Neuronal stem cell (in vitro differentiated cells): ENCODE data around the gene ADD3.

ENCODE experiments used
- DNase-seq: peaks from one replicate; pipeline ENCODE4 v3.0.0-alpha.2; 2013; ENCODE audit warnings: low spot score
- H2AFZ ChIP-seq: one replicate; pipeline ENCODE4 v1.6.1; 2013; ENCODE audit warnings: mild to moderate bottlenecking, low read length, inconsistent platforms
- H2AK5ac ChIP-seq: 2 replicates; pipeline ENCODE4 v1.6.1; 2013; ENCODE audit warnings: low read depth, mild to moderate bottlenecking, inconsistent platforms, low read length, moderate library complexity, mixed read lengths
- H2BK120ac ChIP-seq: 2 replicates; pipeline ENCODE4 v1.6.1; 2013; ENCODE audit warnings: low read depth, mild to moderate bottlenecking, inconsistent platforms, low read length, moderate library complexity, mixed read lengths
- H2BK12ac ChIP-seq: one replicate; pipeline ENCODE4 v1.6.1; 2013; ENCODE audit warnings: low read length, inconsistent platforms
- H2BK15ac ChIP-seq: 2 replicates; pipeline ENCODE4 v1.6.1; 2013; ENCODE audit warnings: mild to moderate bottlenecking, low read length, inconsistent platforms, mixed read lengths
- H2BK5ac ChIP-seq: one replicate; pipeline ENCODE4 v1.6.1; 2013; ENCODE audit warnings: inconsistent platforms, mild to moderate bottlenecking, low read length, moderate library complexity
- H3K14ac ChIP-seq: one replicate; pipeline ENCODE4 v1.6.1; 2013; ENCODE audit warnings: low read length, inconsistent platforms
- H3K18ac ChIP-seq: 2 replicates; pipeline ENCODE4 v1.6.1; 2013; ENCODE audit warnings: low read length, inconsistent platforms
- H3K23ac ChIP-seq: 2 replicates; pipeline ENCODE4 v1.6.1; 2013; ENCODE audit warnings: low read depth, mild to moderate bottlenecking, mixed read lengths, low read length, inconsistent platforms; ENCODE audit not compliant: poor library complexity
- H3K27ac ChIP-seq: replicated peaks from 3 replicates; pipeline ENCODE4 v1.5.1; 2013; ENCODE audit warnings: low read length, inconsistent platforms
- H3K27me3 ChIP-seq, 3 experiments: 2 replicates each; pipeline ENCODE4 v1.6.1; 2013; ENCODE audit warnings: low read length in 3 of 3, mild to moderate bottlenecking in 2 of 3, inconsistent platforms in 1 of 3, low read depth in 1 of 3, mixed read lengths in 1 of 3, moderate library complexity in 1 of 3; ENCODE audit not compliant: control insufficient read depth in 3 of 3, insufficient read depth in 3 of 3
- H3K36me3 ChIP-seq, 2 donors: replicated peaks in 1 of 2; 2 replicates each; pipeline ENCODE4 v1.6.1; 2013; ENCODE audit warnings: low read length in 2 of 2; ENCODE audit not compliant: control insufficient read depth in 2 of 2, insufficient read depth in 2 of 2
- H3K4ac ChIP-seq: 2 replicates; pipeline ENCODE4 v1.6.1; 2013; ENCODE audit warnings: inconsistent platforms, mild to moderate bottlenecking, low read length, moderate library complexity
- H3K4me1 ChIP-seq, 2 donors: 1 replicate in 1 of 2; 2 replicates in 1 of 2; pipeline ENCODE4 v1.6.1; 2013; ENCODE audit warnings: low read length in 2 of 2, low read depth in 1 of 2; ENCODE audit not compliant: control insufficient read depth in 2 of 2, insufficient read depth in 1 of 2
- H3K4me2 ChIP-seq: one replicate; pipeline ENCODE4 v1.6.1; 2013; ENCODE audit warnings: mild to moderate bottlenecking, low read length, inconsistent platforms; ENCODE audit not compliant: insufficient read depth, poor library complexity, severe bottlenecking
- H3K4me3 ChIP-seq, 2 donors: 2 replicates each; pipeline ENCODE4 v1.5.1; 2013; ENCODE audit warnings: low read length in 2 of 2, mild to moderate bottlenecking in 2 of 2, inconsistent platforms in 1 of 2, moderate library complexity in 1 of 2
- H3K79me1 ChIP-seq: one replicate; pipeline ENCODE4 v1.6.1; 2013; ENCODE audit warnings: low read depth, mild to moderate bottlenecking, inconsistent platforms, low read length, moderate library complexity
- H3K9ac ChIP-seq: one replicate; pipeline ENCODE4 v1.6.1; 2013; ENCODE audit warnings: mild to moderate bottlenecking, low read depth, low read length, inconsistent platforms; ENCODE audit not compliant: poor library complexity
- H3K9me3 ChIP-seq, 2 donors: replicated peaks in 1 of 2; 2 replicates each; pipeline versions ENCODE3 to v1.6.1; 2013; ENCODE audit warnings: low read length in 2 of 2, mild to moderate bottlenecking in 2 of 2, inconsistent platforms in 1 of 2, low read depth in 1 of 2, mixed read lengths in 1 of 2, moderate library complexity in 1 of 2; ENCODE audit not compliant: control insufficient read depth in 2 of 2, insufficient read depth in 1 of 2
- H4K8ac ChIP-seq: one replicate; pipeline ENCODE4 v1.6.1; 2013; ENCODE audit warnings: low read depth, mild to moderate bottlenecking, inconsistent platforms, low read length, moderate library complexity
- H4K91ac ChIP-seq: one replicate; pipeline ENCODE4 v1.6.1; 2013; ENCODE audit warnings: low read length, low read depth, mild to moderate bottlenecking, inconsistent platforms; ENCODE audit not compliant: poor library complexity
- WGBS, 2 donors: extraction: QIAGEN DNeasy Blood & Tissue Kit; methylation state at CpG; one replicate each; pipeline ENCODE4 v1.1.7; 2013; ENCODE audit warnings: missing lambda C conversion rate in 2 of 2, mixed read lengths in 1 of 2; ENCODE audit not compliant: insufficient read length in 2 of 2, insufficient replicate concordance in 1 of 2; ENCODE audit errors: extremely low coverage in 2 of 2; 5-methylcytosine and 5-hydroxymethylcytosine counted together

ADD3 gene

DNA sequence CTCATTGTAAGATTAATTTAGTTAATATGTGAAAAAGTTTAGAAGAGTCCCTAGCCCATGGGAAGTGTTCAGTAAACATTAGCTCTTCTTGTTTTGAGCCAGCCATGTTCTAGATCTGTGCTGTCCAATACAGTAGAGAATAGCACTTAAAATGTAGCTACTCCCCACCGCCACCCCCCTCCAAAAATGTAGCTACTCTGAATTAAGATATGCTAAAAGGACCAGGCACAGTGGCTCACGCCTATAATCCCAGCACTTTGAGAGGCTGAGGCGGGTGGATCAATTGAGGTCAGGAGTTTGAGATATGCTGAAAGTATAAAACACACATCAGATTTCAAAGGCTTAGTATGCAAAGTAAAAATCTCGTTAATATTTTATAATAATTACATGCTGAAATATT is 152.3 kb downstream of the ADD3 start:
- H2AK5ac ChIP-seq, result no peak overlapping the region
- H2AFZ ChIP-seq, result no peak overlapping the region
- no peaks in the 10 kb centered on the region for H3K79me1 ChIP-seq
- no peak overlapping the region for H3K18ac ChIP-seq
- DNase-seq, result no peak
- no peak overlapping the region for H2BK120ac ChIP-seq
- no peaks in the 10 kb centered on the region for H3K36me3 ChIP-seq
- H3K9ac ChIP-seq, result no peak overlapping the region
- H4K91ac ChIP-seq, result no peak overlapping the region
- no peak overlapping the region for H2BK5ac ChIP-seq
- H2BK15ac ChIP-seq, result no peak overlapping the region
- H2BK12ac ChIP-seq, result no peak overlapping the region
- H3K4me2 ChIP-seq, result no peak overlapping the region
- no peak overlapping the region for H3K4me3 ChIP-seq
- WGBS, 2 donors, result no CpG with 5 or more reads among the region's 4 CpGs
- H4K8ac ChIP-seq, result no peak overlapping the region
- H3K27ac ChIP-seq, result no peak overlapping the region
- H3K27me3 ChIP-seq, result peaks cover 0 to 30% (median 0%) of the 10 kb centered on the region in 3 experiments
- no peak overlapping the region for H3K14ac ChIP-seq
- no peak overlapping the region for H3K23ac ChIP-seq
- H3K4ac ChIP-seq, result no peak overlapping the region
- peaks cover 2 to 6% of the 10 kb centered on the region in 2 donors for H3K4me1 ChIP-seq
- no peaks in the 10 kb centered on the region for H3K9me3 ChIP-seq

DNA sequence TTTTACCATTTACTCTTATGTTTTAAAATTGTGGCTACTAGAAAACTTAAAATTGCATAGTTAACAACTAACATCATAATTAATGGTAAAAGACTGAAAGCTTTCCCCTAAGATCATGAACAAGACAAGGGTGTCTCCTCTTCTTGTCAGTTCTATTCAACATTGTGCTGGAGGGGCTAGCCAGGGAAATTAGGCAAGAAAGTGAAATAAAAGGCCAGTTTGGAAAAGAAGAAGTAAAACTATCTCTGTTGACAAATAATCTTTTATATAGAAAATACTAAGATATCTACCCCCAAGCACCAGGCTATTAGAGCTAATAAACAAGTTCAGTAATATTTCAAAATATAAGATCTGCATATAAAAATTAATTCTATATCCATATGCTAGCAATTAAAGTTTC is 152.7 kb downstream of the ADD3 start:
- Histone ChIP-seq H4K8ac (no peak overlapping the region), H3K4me3 (no peak overlapping the region), H3K4ac (no peak overlapping the region), H3K4me2 (no peak overlapping the region), H3K9me3 (no peaks in the 10 kb centered on the region), H3K36me3 (no peaks in the 10 kb centered on the region), H3K27me3 (peaks cover 0 to 35% (median 0%) of the 10 kb centered on the region in 3 experiments), H3K14ac (no peak overlapping the region), H3K4me1 (peaks cover 2 to 6% of the 10 kb centered on the region in 2 donors), H2AFZ (no peak overlapping the region), H3K27ac (no peak overlapping the region), H2BK12ac (no peak overlapping the region), H2AK5ac (no peak overlapping the region), H4K91ac (no peak overlapping the region), H3K23ac (no peak overlapping the region), H3K79me1 (no peaks in the 10 kb centered on the region), H2BK5ac (no peak overlapping the region), H3K9ac (no peak overlapping the region), H2BK120ac (no peak overlapping the region), H2BK15ac (no peak overlapping the region), H3K18ac (no peak overlapping the region)
- DNase-seq, result no peak

DNA sequence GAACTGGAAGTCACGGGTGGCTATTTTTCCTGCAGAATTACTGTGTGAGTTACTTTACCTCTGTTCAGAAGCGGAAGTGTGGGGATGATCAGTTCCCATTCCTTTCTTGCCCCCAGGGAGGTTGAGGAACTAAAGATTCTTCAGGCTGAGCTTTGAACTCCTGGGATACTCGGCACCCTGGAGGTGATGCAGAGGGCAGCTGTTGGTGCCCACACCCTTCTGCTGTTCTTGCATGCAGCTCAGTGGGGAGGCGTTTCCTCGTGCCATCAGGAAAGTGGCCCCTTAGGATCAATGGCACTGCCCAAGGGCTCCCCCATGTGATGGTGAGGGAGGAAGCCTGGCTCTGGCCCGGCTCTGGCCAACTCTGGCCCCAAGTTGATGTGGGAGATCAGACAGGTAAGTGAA is 155.0 kb downstream of the ADD3 start:
- Histone ChIP-seq H3K4me1 (peaks cover 0 to 6% of the 10 kb centered on the region in 2 donors), H3K36me3 (no peaks in the 10 kb centered on the region), H2BK5ac (no peak overlapping the region), H4K91ac (no peak overlapping the region), H3K18ac (peak overlapping the region; percentile 20), H2BK15ac (peak overlapping the region; percentile 1), H2BK12ac (peak overlapping the region; percentile 66), H2AK5ac (peak overlapping the region; percentile 73), H3K4ac (no peak overlapping the region), H3K23ac (peak overlapping the region; percentile 8), H3K9ac (no peak overlapping the region), H3K27me3 (peaks cover 0 to 48% (median 8%) of the 10 kb centered on the region in 3 experiments), H2AFZ (no peak overlapping the region), H4K8ac (no peak overlapping the region), H3K14ac (no peak overlapping the region), H3K4me3 (no peak overlapping the region), H2BK120ac (no peak overlapping the region), H3K27ac (no peak overlapping the region), H3K79me1 (no peaks in the 10 kb centered on the region), H3K4me2 (no peak overlapping the region), H3K9me3 (no peaks in the 10 kb centered on the region)
- DNase-seq, result no peak
- no CpG with 5 or more reads among the region's 6 CpGs for WGBS, 2 donors

DNA sequence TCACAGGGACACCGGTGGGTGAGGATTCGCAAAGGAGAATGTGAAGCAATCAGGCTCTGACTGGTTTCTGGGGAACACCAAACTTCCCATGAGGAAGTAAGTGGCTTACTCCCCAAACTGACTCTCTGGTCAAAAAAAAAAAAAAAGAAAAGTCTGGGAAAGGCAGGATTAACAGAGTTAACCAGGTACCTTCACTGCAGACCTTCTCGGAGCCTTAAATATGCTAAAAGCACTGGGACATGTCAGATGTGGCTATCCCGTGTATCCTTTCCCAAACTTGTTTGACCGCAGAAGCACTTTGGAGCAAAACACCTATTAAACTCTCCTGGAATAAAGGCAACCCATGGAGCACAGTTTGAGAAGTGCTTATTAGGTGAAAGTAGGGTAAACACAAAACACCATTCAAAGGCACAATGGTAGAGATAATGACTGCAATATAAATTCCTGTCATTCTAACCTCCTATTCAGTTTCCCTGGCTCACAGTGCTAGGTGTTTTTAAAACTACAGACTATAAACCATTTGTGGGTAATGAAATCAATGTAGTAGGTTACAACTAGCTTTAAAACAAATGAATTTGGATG is 155.5 kb downstream of the ADD3 start:
- H3K4ac ChIP-seq, result no peak overlapping the region
- H3K79me1 ChIP-seq, result no peaks in the 10 kb centered on the region
- no peak overlapping the region for H2BK120ac ChIP-seq
- no peak overlapping the region for H4K91ac ChIP-seq
- peak overlapping the region; percentile 8 for H3K23ac ChIP-seq
- peak overlapping the region; percentile 73 for H2AK5ac ChIP-seq
- WGBS, 2 donors, result no CpG with 5 or more reads among the region's 5 CpGs
- H3K4me1 ChIP-seq, result peaks cover 0 to 6% of the 10 kb centered on the region in 2 donors
- no peak overlapping the region for H2BK5ac ChIP-seq
- no peak overlapping the region for H3K18ac ChIP-seq
- no peak overlapping the region for H3K4me2 ChIP-seq
- H4K8ac ChIP-seq, result no peak overlapping the region
- DNase-seq, result no peak
- H3K36me3 ChIP-seq, result no peaks in the 10 kb centered on the region
- no peak overlapping the region for H3K27ac ChIP-seq
- H2BK15ac ChIP-seq, result peak overlapping the region; percentile 1
- peaks cover 0 to 50% (median 12%) of the 10 kb centered on the region in 3 experiments for H3K27me3 ChIP-seq
- no peak overlapping the region for H3K14ac ChIP-seq
- no peak overlapping the region for H3K4me3 ChIP-seq
- H2BK12ac ChIP-seq, result no peak overlapping the region
- H3K9ac ChIP-seq, result no peak overlapping the region
- H2AFZ ChIP-seq, result no peak overlapping the region
- H3K9me3 ChIP-seq, result no peaks in the 10 kb centered on the region
